Common myeloid progenitor, CD34-positive (primary cell): ENCODE data around the gene VDAC1.
"Not testable (repeated sequence)": the region's sequence is repeated elsewhere in the genome, so short reads cannot be mapped to it uniquely, and the experiment has no call there.

Experiments used
- CTCF ChIA-PET: fragments of 350-600 bp; sonication (Branson Sonifier 250); formaldehyde crosslinking; loops from one replicate; lab custom pipeline; 2021; ENCODE audit warnings: antibody characterized with exemption; lab: Charles Lee
- POLR2A ChIA-PET: fragments of 350-600 bp; sonication (Branson Sonifier 250); formaldehyde crosslinking; loops from one replicate; lab custom pipeline; 2021; ENCODE audit warnings: antibody characterized with exemption; lab: Charles Lee
- DNase-seq, 3 donors: peaks; one replicate each; pipeline versions ENCODE4 v3.0.0 to v3.0.0-alpha.2; 2013
- H3K27ac ChIP-seq, 2 experiments: 1 replicate in 1 of 2; 2 replicates in 1 of 2; pipeline ENCODE4 v1.7.0; 2013; ENCODE audit warnings: inconsistent platforms in 2 of 2, low read length in 2 of 2, mild to moderate bottlenecking in 2 of 2, low read depth in 1 of 2, moderate library complexity in 1 of 2; ENCODE audit not compliant: severe bottlenecking in 2 of 2, insufficient read depth in 1 of 2, poor library complexity in 1 of 2
- H3K27me3 ChIP-seq, 5 experiments: replicated peaks in 2 of 5; 1 replicate in 3 of 5; 2 replicates in 2 of 5; pipeline versions ENCODE4 v1.6.1 to v1.7.0; 2013; ENCODE audit warnings: low read length in 4 of 5, mild to moderate bottlenecking in 2 of 5, moderate library complexity in 2 of 5, inconsistent platforms in 1 of 5; ENCODE audit not compliant: insufficient read depth in 5 of 5, control insufficient read depth in 4 of 5
- H3K36me3 ChIP-seq, 4 experiments: 1 replicate in 2 of 4; 2 replicates in 2 of 4; pipeline versions ENCODE4 v1.6.1 to v1.7.0; 2013; ENCODE audit warnings: low read length in 3 of 4, control low read depth in 1 of 4, mild to moderate bottlenecking in 1 of 4; ENCODE audit not compliant: control insufficient read depth in 4 of 4, insufficient read depth in 4 of 4
- H3K4me1 ChIP-seq, 4 experiments: 1 replicate in 3 of 4; 2 replicates in 1 of 4; pipeline versions ENCODE4 v1.6.1 to v1.7.1; 2013; ENCODE audit warnings: low read length in 3 of 4, mild to moderate bottlenecking in 3 of 4, control low read depth in 1 of 4, inconsistent platforms in 1 of 4, moderate library complexity in 1 of 4; ENCODE audit not compliant: control insufficient read depth in 4 of 4, insufficient read depth in 4 of 4; ENCODE audit errors: control extremely low read depth in 1 of 4
- H3K4me3 ChIP-seq, 7 experiments: 1 replicate in 4 of 7; 2 replicates in 3 of 7; pipeline versions ENCODE4 v1.5.1 to v1.7.0; 2013; ENCODE audit warnings: mild to moderate bottlenecking in 7 of 7, low read length in 6 of 7, moderate library complexity in 6 of 7, inconsistent platforms in 2 of 7, low read depth in 2 of 7, control low read depth in 1 of 7; ENCODE audit not compliant: insufficient read depth in 4 of 7, control insufficient read depth in 1 of 7; ENCODE audit errors: extremely low read depth in 1 of 7
- H3K9me3 ChIP-seq, 5 experiments: 1 replicate in 4 of 5; 2 replicates in 1 of 5; pipeline versions ENCODE4 v1.6.1 to v1.7.1; 2013; ENCODE audit warnings: low read length in 4 of 5, mild to moderate bottlenecking in 2 of 5, inconsistent platforms in 1 of 5, low read depth in 1 of 5, moderate library complexity in 1 of 5; ENCODE audit not compliant: control insufficient read depth in 4 of 5, insufficient read depth in 2 of 5; ENCODE audit errors: control extremely low read depth in 1 of 5
- WGBS: methylation state at CpG from one replicate; pipeline ENCODE4 v1.1.5; 2013; ENCODE audit not compliant: insufficient coverage; 5-methylcytosine and 5-hydroxymethylcytosine counted together

Gene VDAC1

GRCh38 chr5:133962801-133963476 lies 41.8 kb downstream of the VDAC1 start:
- no peak overlapping the region for H3K4me3 ChIP-seq
- no peaks in the 10 kb centered on the region for H3K27me3 ChIP-seq
- CTCF ChIA-PET = interaction anchor here (0.9 to 2.6 kb wide), 6 partner anchors 10 to 41 kb away, joined by 3 to 9 read pairs (median 4); no protein-coding TSS in a partner anchor
- 44% methylated on average over 2 of the region's 2 CpGs for WGBS
- DNase-seq = no peak
- no peak overlapping the region for H3K27ac ChIP-seq
- H3K36me3 ChIP-seq = peaks cover 4 to 12% (median 6%) of the 10 kb centered on the region in 4 experiments
- H3K9me3 ChIP-seq = peaks cover 0 to 1% (median 0%) of the 10 kb centered on the region in 5 experiments
- H3K4me1 ChIP-seq = peaks cover 0 to 12% (median 8%) of the 10 kb centered on the region in 4 experiments
- POLR2A ChIA-PET = no interaction called here

- no peak for DNase-seq
- Histone ChIP-seq H3K27me3 (no peaks in the 10 kb centered on the region), H3K9me3 (peaks cover 0 to 1% (median 0%) of the 10 kb centered on the region in 5 experiments), H3K36me3 (peaks cover 7 to 19% (median 10%) of the 10 kb centered on the region in 4 experiments), H3K4me1 (peaks cover 0 to 4% (median 2%) of the 10 kb centered on the region in 4 experiments), H3K4me3 (no peak overlapping the region), H3K27ac (no peak overlapping the region)
- POLR2A ChIA-PET = no interaction called here
- CTCF ChIA-PET = interaction anchor here (1.2 to 2.6 kb wide), 5 partner anchors 9 to 41 kb away, joined by 3 to 9 read pairs (median 4); no protein-coding TSS in a partner anchor
- 96% methylated on average over 2 of the region's 2 CpGs for WGBS
These were observed 42.6 kb downstream of the VDAC1 start for GRCh38 chr5:133962131-133962530.

- H3K27ac ChIP-seq = peak overlapping the region in 1 of 2 experiments; percentile 6
- 97% methylated on average over 5 of the region's 11 CpGs for WGBS
- ChIA-PET POLR2A (no interaction called here), CTCF (no interaction called here)
- peaks cover 0 to 3% (median 0%) of the 10 kb centered on the region in 4 experiments for H3K4me1 ChIP-seq
- H3K4me3 ChIP-seq = no peak overlapping the region
- H3K27me3 ChIP-seq = no peaks in the 10 kb centered on the region
- H3K36me3 ChIP-seq = peaks cover 13 to 40% (median 18%) of the 10 kb centered on the region in 4 experiments
- H3K9me3 ChIP-seq = peaks cover 0 to 4% (median 0%) of the 10 kb centered on the region in 5 experiments
- no peak for DNase-seq
These were observed 45.1 kb downstream of the VDAC1 start for GRCh38 chr5:133959643-133960042.

GRCh38 chr5:133957591-133957990 lies 47.2 kb downstream of the VDAC1 start:
- POLR2A ChIA-PET = interaction anchor here (0.7 kb wide), 1 partner anchor 120 kb away, joined by 3 read pairs; no protein-coding TSS in a partner anchor
- WGBS = 40% methylated on average over 1 of the region's 1 CpG
- peaks cover 0 to 4% (median 0%) of the 10 kb centered on the region in 5 experiments for H3K9me3 ChIP-seq
- H3K27ac ChIP-seq = no peak overlapping the region
- CTCF ChIA-PET = no interaction called here
- no peaks in the 10 kb centered on the region for H3K4me1 ChIP-seq
- no peak overlapping the region for H3K4me3 ChIP-seq
- H3K27me3 ChIP-seq = no peaks in the 10 kb centered on the region
- peaks cover 16 to 40% (median 19%) of the 10 kb centered on the region in 4 experiments for H3K36me3 ChIP-seq
- DNase-seq = no peak

GRCh38 chr5:133957080-133957479 lies 47.7 kb downstream of the VDAC1 start:
- ChIA-PET CTCF (no interaction called here), POLR2A (no interaction called here)
- no peak for DNase-seq
- Histone ChIP-seq H3K4me1 (no peaks in the 10 kb centered on the region), H3K4me3 (no peak overlapping the region), H3K27me3 (no peaks in the 10 kb centered on the region), H3K36me3 (peaks cover 16 to 40% (median 19%) of the 10 kb centered on the region in 4 experiments), H3K9me3 (peaks cover 0 to 4% (median 0%) of the 10 kb centered on the region in 5 experiments), H3K27ac (no peak overlapping the region)
- 100% methylated on average over 1 of the region's 4 CpGs for WGBS

GRCh38 chr5:133956196-133956595 lies 48.6 kb downstream of the VDAC1 start:
- no CpG with 5 or more reads among the region's 1 CpG for WGBS

GRCh38 chr5:133953568-133954145 lies 51.1 kb downstream of the VDAC1 start:
- Histone ChIP-seq H3K27me3 (no peaks in the 10 kb centered on the region), H3K36me3 (peaks cover 10 to 35% (median 16%) of the 10 kb centered on the region in 4 experiments), H3K9me3 (peaks cover 0 to 4% (median 0%) of the 10 kb centered on the region in 5 experiments), H3K4me1 (no peaks in the 10 kb centered on the region), H3K27ac (no peak overlapping the region), H3K4me3 (no peak overlapping the region)
- ChIA-PET CTCF (interaction anchor here (1.0 to 2.6 kb wide), 4 partner anchors 9 to 84 kb away, joined by 4 to 9 read pairs (median 6); no protein-coding TSS in a partner anchor), POLR2A (no interaction called here)
- no peak for DNase-seq
- 84% methylated on average over 7 of the region's 10 CpGs for WGBS

More at GRCh38 chr5:133956196-133956595, 48.6 kb downstream of the VDAC1 start:
- H3K36me3 ChIP-seq = peaks cover 16 to 40% (median 19%) of the 10 kb centered on the region in 4 experiments
- CTCF ChIA-PET, H3K4me1 ChIP-seq, H3K27me3 ChIP-seq, H3K4me3 ChIP-seq, DNase-seq, POLR2A ChIA-PET, H3K9me3 ChIP-seq: not testable (repeated sequence)
- peak overlapping the region in 1 of 2 experiments; percentile 30 for H3K27ac ChIP-seq
